ENCODE results near the gene LPAR1.

GRCh38 chr9:111027798-111028197 lies 10.5 kb downstream of the LPAR1 start:
- TF ChIP-seq CTCF (conservative IDR thresholded peaks at IDR 0.05) (no peak), ZFX (IDR thresholded peaks at IDR 0.05) (no peak)
